CD1c-positive myeloid dendritic cell (primary cell): ENCODE data around the gene DUSP18.
"Not testable (repeated sequence)": the region's sequence is repeated elsewhere in the genome, so short reads cannot be mapped to it uniquely, and the experiment has no call there.

Source experiments
- DNase-seq: peaks from one replicate; pipeline ENCODE4 v3.0.0-alpha.2; 2016; ENCODE audit errors: extremely low spot score

Gene DUSP18

GRCh38 chr22:30679895-30680690, 12.4 kb upstream of the DUSP18 start:
- DNase-seq, result not testable (repeated sequence)

- DNase-seq, result not testable (repeated sequence)
These were observed 8.9 kb upstream of the DUSP18 start for GRCh38 chr22:30676565-30676964.

- DNase-seq, result no peak
These were observed 7.8 kb upstream of the DUSP18 start for GRCh38 chr22:30675436-30675835.

- no peak for DNase-seq
These were observed 6.8 kb upstream of the DUSP18 start for GRCh38 chr22:30674482-30674881.

GRCh38 chr22:30673136-30673535, 5.5 kb upstream of the DUSP18 start:
- no peak for DNase-seq

- DNase-seq, result no peak
These were observed 3.4 kb upstream of the DUSP18 start for GRCh38 chr22:30671071-30671470.

GRCh38 chr22:30668386-30668710, 673 bp upstream of the DUSP18 start:
- DNase-seq, result no peak

- no peak for DNase-seq
These were observed 575 bp downstream of the DUSP18 start for GRCh38 chr22:30667107-30667493.

GRCh38 chr22:30665786-30666185, 1.9 kb downstream of the DUSP18 start:
- no peak for DNase-seq

- no peak for DNase-seq
These were observed 2.4 kb downstream of the DUSP18 start for GRCh38 chr22:30665266-30665665.

- DNase-seq, result no peak
These were observed 2.9 kb downstream of the DUSP18 start for GRCh38 chr22:30664798-30665197.

GRCh38 chr22:30662040-30662439, 5.6 kb downstream of the DUSP18 start:
- no peak for DNase-seq

- no peak for DNase-seq
These were observed 12.1 kb downstream of the DUSP18 start for GRCh38 chr22:30655532-30655931.

- DNase-seq, result no peak
These were observed 13.3 kb downstream of the DUSP18 start for GRCh38 chr22:30654361-30654760.

GRCh38 chr22:30652852-30653251, 14.8 kb downstream of the DUSP18 start:
- DNase-seq, result no peak

GRCh38 chr22:30650508-30651116, 17.1 kb downstream of the DUSP18 start:
- no peak for DNase-seq

GRCh38 chr22:30649430-30650007, 18.2 kb downstream of the DUSP18 start:
- peak; percentile 92 for DNase-seq

GRCh38 chr22:30648825-30649224, 18.9 kb downstream of the DUSP18 start:
- no peak for DNase-seq

GRCh38 chr22:30647536-30647935, 20.1 kb downstream of the DUSP18 start:
- DNase-seq, result no peak

GRCh38 chr22:30646518-30647160, 21.0 kb downstream of the DUSP18 start:
- no peak for DNase-seq

GRCh38 chr22:30643055-30643875, 24.4 kb downstream of the DUSP18 start:
- no peak for DNase-seq
